Breast epithelium (tissue), 4 donors: ENCODE data around the gene CALR3. TPM values are rescaled to one million over a fixed set of nuclear protein-coding genes. Genes with fewer than 3 reads are reported as not detected.
A peak's percentile ranks its signal among the peaks of the same experiment; 100 is the strongest.
"Not testable (repeated sequence)": the region's sequence is repeated elsewhere in the genome, so short reads cannot be mapped to it uniquely, and the experiment has no call there.

Source experiments
- DNase-seq, 2 donors: peaks; one replicate each; pipeline ENCODE4 v3.0.0-alpha.2; 2019; ENCODE audit warnings: low spot score in 2 of 2
- H3K27ac ChIP-seq, 2 donors: fragments of 200-600 bp; sonication (generic) in 1 of 2; one replicate each; pipeline ENCODE4 v1.5.1; 2016 to 2019; ENCODE audit warnings: mild to moderate bottlenecking in 1 of 2
- H3K27me3 ChIP-seq, 2 donors: fragments of 200-600 bp; sonication (generic) in 1 of 2; one replicate each; pipeline versions ENCODE4 v1.5.1 to v1.6.0; 2017 to 2019; ENCODE audit warnings: control low read depth in 1 of 2, mild to moderate bottlenecking in 1 of 2
- H3K36me3 ChIP-seq: fragments of 200-600 bp; one replicate; pipeline ENCODE4 v1.5.1; 2019
- H3K4me1 ChIP-seq, 2 donors: fragments of 200-600 bp; sonication (generic); one replicate each; pipeline ENCODE4 v1.5.1; 2016 to 2019; ENCODE audit warnings: control low read depth in 1 of 2
- H3K4me3 ChIP-seq, 3 donors: fragments of 200-600 bp; sonication (generic); 1 replicate in 2 of 3; 2 replicates in 1 of 3; pipeline ENCODE4 v1.5.1; 2016 to 2019; ENCODE audit warnings: mild to moderate bottlenecking in 3 of 3, moderate library complexity in 2 of 3
- H3K9me3 ChIP-seq, 2 donors: fragments of 200-600 bp; sonication (generic) in 1 of 2; one replicate each; pipeline ENCODE4 v1.5.1; 2016 to 2019; ENCODE audit warnings: control low read depth in 1 of 2
- POLR2A ChIP-seq: fragments of 450-650 bp; IDR thresholded peaks from one replicate; pipeline ENCODE4 v1.6.1; 2016; ENCODE audit warnings: antibody characterized with exemption, mild to moderate bottlenecking, moderate library complexity
- POLR2AphosphoS5 ChIP-seq, 3 donors: sonication (generic); formaldehyde crosslinking; IDR thresholded peaks; one replicate each; pipeline ENCODE4 v1.6.1; 2017; ENCODE audit warnings: antibody characterized with exemption in 3 of 3
- intact Hi-C: fragments of 100-400 bp; cut with DNase I; formaldehyde crosslinking; loops from one replicate; pipeline ENCODE4 v1.15.1; 2023; ENCODE audit warnings: low total_unique reads
- total RNA-seq, 3 donors: library from RNA; depleted of rRNA; stranded (reverse); fragments of >200 nt; gene quantifications; one replicate each; pipeline ENCODE4 v1.1.0, GENCODE V29; 2016
- TF ChIP-seq, protein P1 (sequence below), 3 donors: fragments of 450-650 bp; IDR thresholded peaks; one replicate each; pipeline ENCODE4 v1.5.1; 2016 to 2017; ENCODE audit warnings: antibody characterized with exemption in 3 of 3, mild to moderate bottlenecking in 3 of 3, moderate library complexity in 3 of 3

Gene CALR3
- total RNA-seq, 3 donors from 2014 or later: not detected

DNA sequence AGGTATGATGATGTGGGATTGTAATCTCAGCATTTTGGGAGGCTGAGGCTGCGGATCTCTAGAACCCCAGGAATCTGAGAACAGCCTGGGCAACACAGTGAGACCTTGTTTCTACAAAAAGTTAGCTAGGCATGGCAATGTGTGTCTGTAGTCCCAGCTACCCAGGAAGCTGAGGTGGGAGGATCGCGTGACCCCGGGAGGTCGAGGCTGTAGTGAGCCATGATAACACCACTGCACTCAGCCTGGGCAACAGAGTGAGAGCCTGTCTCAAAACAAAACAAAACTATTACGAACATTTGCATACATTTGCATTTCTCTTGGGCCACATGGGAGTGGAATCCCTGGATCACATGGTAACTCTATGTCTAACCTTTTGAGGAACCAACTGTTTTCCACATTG lies 1.9 kb upstream of the CALR3 start:
- no peaks in the 10 kb centered on the region for H3K36me3 ChIP-seq
- H3K27me3 ChIP-seq: no peaks in the 10 kb centered on the region
- TF ChIP-seq POLR2A (no peak), POLR2AphosphoS5 (IDR thresholded peaks at IDR 0.05) (no peak)
- TF ChIP-seq, protein P1, sequence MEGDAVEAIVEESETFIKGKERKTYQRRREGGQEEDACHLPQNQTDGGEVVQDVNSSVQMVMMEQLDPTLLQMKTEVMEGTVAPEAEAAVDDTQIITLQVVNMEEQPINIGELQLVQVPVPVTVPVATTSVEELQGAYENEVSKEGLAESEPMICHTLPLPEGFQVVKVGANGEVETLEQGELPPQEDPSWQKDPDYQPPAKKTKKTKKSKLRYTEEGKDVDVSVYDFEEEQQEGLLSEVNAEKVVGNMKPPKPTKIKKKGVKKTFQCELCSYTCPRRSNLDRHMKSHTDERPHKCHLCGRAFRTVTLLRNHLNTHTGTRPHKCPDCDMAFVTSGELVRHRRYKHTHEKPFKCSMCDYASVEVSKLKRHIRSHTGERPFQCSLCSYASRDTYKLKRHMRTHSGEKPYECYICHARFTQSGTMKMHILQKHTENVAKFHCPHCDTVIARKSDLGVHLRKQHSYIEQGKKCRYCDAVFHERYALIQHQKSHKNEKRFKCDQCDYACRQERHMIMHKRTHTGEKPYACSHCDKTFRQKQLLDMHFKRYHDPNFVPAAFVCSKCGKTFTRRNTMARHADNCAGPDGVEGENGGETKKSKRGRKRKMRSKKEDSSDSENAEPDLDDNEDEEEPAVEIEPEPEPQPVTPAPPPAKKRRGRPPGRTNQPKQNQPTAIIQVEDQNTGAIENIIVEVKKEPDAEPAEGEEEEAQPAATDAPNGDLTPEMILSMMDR (IDR thresholded peaks at IDR 0.05): no peak
- no peak overlapping the region for H3K27ac ChIP-seq
- DNase-seq: no peak
- H3K4me3 ChIP-seq: no peak overlapping the region
- H3K9me3 ChIP-seq: no peaks in the 10 kb centered on the region
- intact Hi-C loops: loop anchor here (2.0 kb wide), 1 partner anchor 75 kb away; the partner anchor contains the start of gene SLC35E1
- H3K4me1 ChIP-seq: no peaks in the 10 kb centered on the region

- intact Hi-C loops: no loop called here
- Histone ChIP-seq H3K4me1 (no peaks in the 10 kb centered on the region), H3K9me3 (no peaks in the 10 kb centered on the region), H3K36me3 (no peaks in the 10 kb centered on the region), H3K27ac (peak overlapping the region in 1 of 2 donors; percentile 81), H3K27me3 (no peaks in the 10 kb centered on the region), H3K4me3 (peak overlapping the region; percentile 76 to 85 (median 77))
- DNase-seq: no peak
- TF ChIP-seq, protein P1 (IDR thresholded peaks at IDR 0.05): no peak
- no peak for TF ChIP-seq POLR2A
Measured at GRCh38 chr19:16497042-16497441, 1.1 kb upstream of the CALR3 start.

DNA sequence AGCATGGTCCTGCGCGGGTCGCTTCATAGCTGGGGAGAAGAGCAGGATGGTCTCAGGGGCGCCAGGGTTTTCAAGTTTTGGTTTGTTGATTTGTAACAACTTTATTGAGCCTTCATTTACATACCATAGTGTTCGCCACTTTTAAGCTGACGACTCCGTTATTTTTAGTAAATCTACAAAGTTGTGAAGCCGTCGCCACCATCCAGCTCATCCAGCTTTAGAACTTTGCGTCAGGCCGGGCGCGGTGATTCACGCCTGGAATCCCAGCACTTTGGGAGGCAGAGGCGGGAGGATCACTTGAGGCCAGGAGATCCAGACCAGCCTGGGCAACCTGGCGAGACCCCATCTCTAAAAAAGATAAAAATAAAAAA lies 631 bp upstream of the CALR3 start:
- TF ChIP-seq POLR2AphosphoS5 (IDR thresholded peaks at IDR 0.05) (no peak), POLR2A (no peak)
- TF ChIP-seq, protein P1 (IDR thresholded peaks at IDR 0.05): no peak
- peak overlapping the region; percentile 76 to 85 (median 77) for H3K4me3 ChIP-seq
- DNase-seq: no peak
- no peaks in the 10 kb centered on the region for H3K4me1 ChIP-seq
- no peaks in the 10 kb centered on the region for H3K9me3 ChIP-seq
- H3K27ac ChIP-seq: peak overlapping the region; percentile 60 to 81
- H3K36me3 ChIP-seq: no peaks in the 10 kb centered on the region
- H3K27me3 ChIP-seq: no peaks in the 10 kb centered on the region
- intact Hi-C loops: no loop called here

DNA sequence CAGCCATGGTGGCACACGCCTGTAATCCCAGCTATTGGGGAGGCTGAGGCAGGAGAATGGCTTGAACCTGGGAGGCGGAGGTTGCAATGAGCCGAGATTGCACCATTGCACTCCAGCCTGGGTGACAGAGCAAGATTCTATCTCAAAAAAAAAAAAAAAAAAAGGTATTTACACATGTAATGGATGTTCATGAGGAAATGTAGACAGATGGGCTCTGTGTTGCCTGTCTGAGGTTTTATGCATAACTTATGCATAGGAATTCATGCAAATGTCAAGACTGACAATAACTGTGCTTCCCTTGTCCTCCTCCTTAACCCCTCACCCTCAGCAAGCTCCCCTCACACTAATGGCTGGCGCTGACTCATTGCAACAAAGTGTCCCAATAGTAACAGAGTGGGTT lies 9.5 kb downstream of the CALR3 start:
- H3K4me1 ChIP-seq, H3K4me3 ChIP-seq, H3K27me3 ChIP-seq, H3K27ac ChIP-seq, DNase-seq, H3K36me3 ChIP-seq, H3K9me3 ChIP-seq, intact Hi-C loops: not testable (repeated sequence)

- intact Hi-C loops: no loop called here
- no peaks in the 10 kb centered on the region for H3K9me3 ChIP-seq
- no peak overlapping the region for H3K4me3 ChIP-seq
- H3K27ac ChIP-seq: no peak overlapping the region
- H3K4me1 ChIP-seq: no peaks in the 10 kb centered on the region
- no peak for DNase-seq
- H3K36me3 ChIP-seq: no peaks in the 10 kb centered on the region
- no peaks in the 10 kb centered on the region for H3K27me3 ChIP-seq
- TF ChIP-seq POLR2A (no peak), POLR2AphosphoS5 (IDR thresholded peaks at IDR 0.05) (no peak)
- TF ChIP-seq, protein P1 (IDR thresholded peaks at IDR 0.05): no peak
Measured at GRCh38 chr19:16482745-16483144, 13.2 kb downstream of the CALR3 start.

DNA sequence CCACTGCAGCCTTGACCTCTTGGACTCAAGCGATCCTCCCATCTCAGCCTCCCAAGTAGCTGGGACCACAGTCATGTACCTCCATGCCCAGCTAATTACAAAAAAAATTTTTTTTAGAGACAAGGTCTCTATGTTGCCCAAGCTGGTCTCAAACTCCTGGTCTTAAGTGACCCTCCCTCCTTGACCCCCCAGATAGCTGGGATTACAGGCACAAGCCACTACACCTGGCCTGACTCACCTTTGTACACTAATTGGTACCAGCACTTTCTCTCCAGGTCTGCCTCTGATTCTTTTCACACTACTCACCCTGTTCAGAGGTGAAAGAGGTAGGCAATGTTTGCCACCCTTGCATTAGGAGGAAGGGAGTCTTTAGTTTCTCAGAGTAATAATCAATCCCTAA lies 18.7 kb downstream of the CALR3 start:
- Histone ChIP-seq H3K27ac (no peak overlapping the region), H3K27me3 (no peaks in the 10 kb centered on the region), H3K9me3 (no peaks in the 10 kb centered on the region)

More for the DNA sequence above, 18.7 kb downstream of the CALR3 start:
- Histone ChIP-seq H3K36me3 (no peaks in the 10 kb centered on the region), H3K4me3 (no peak overlapping the region), H3K4me1 (no peaks in the 10 kb centered on the region)
- intact Hi-C loops: no loop called here
- DNase-seq: no peak
- TF ChIP-seq, protein P1 (IDR thresholded peaks at IDR 0.05): no peak
- TF ChIP-seq POLR2A: no peak
- TF ChIP-seq POLR2AphosphoS5 (IDR thresholded peaks at IDR 0.05): no peak
